Measurements from ENCODE around the gene CNTNAP2.

Gene CNTNAP2

GRCh38 chr7:148107443-148108127, 1991.0 kb downstream of the CNTNAP2 start:
- DNase-seq (ENCODE audit: low read depth) = no peak

- DNase-seq (ENCODE audit: low read depth) = no peak
Measured at GRCh38 chr7:148108381-148108780, 1991.8 kb downstream of the CNTNAP2 start.

- DNase-seq (ENCODE audit: low read depth) = no peak
Measured at GRCh38 chr7:148110097-148110868, 1993.7 kb downstream of the CNTNAP2 start.

- DNase-seq (ENCODE audit: low read depth) = no peak
Measured at GRCh38 chr7:148114804-148115203, 1998.2 kb downstream of the CNTNAP2 start.

- no peak for DNase-seq (ENCODE audit: low read depth)
Measured at GRCh38 chr7:148115308-148115707, 1998.7 kb downstream of the CNTNAP2 start.

- DNase-seq (ENCODE audit: low read depth) = no peak
Measured at GRCh38 chr7:148116195-148116594, 1999.6 kb downstream of the CNTNAP2 start.

GRCh38 chr7:148116829-148117403, 2000.3 kb downstream of the CNTNAP2 start:
- no peak for DNase-seq (ENCODE audit: low read depth)

GRCh38 chr7:148118371-148118770, 2001.8 kb downstream of the CNTNAP2 start:
- DNase-seq (ENCODE audit: low read depth) = no peak

GRCh38 chr7:148121401-148121800, 2004.8 kb downstream of the CNTNAP2 start:
- DNase-seq (ENCODE audit: low read depth) = no peak

GRCh38 chr7:148121847-148122246, 2005.2 kb downstream of the CNTNAP2 start:
- no peak for DNase-seq (ENCODE audit: low read depth)

- no peak for DNase-seq (ENCODE audit: low read depth)
Measured at GRCh38 chr7:148124477-148124876, 2007.9 kb downstream of the CNTNAP2 start.

- DNase-seq (ENCODE audit: low read depth) = no peak
Measured at GRCh38 chr7:148127374-148127773, 2010.8 kb downstream of the CNTNAP2 start.

GRCh38 chr7:148129023-148129422, 2012.4 kb downstream of the CNTNAP2 start:
- DNase-seq (ENCODE audit: low read depth) = no peak

GRCh38 chr7:148135116-148135515, 2018.5 kb downstream of the CNTNAP2 start:
- DNase-seq (ENCODE audit: low read depth) = no peak

- DNase-seq (ENCODE audit: low read depth) = no peak
Measured at GRCh38 chr7:148135997-148136396, 2019.4 kb downstream of the CNTNAP2 start.

- DNase-seq (ENCODE audit: low read depth) = no peak
Measured at GRCh38 chr7:148142660-148143248, 2026.2 kb downstream of the CNTNAP2 start.

GRCh38 chr7:148144827-148145226, 2028.2 kb downstream of the CNTNAP2 start:
- DNase-seq (ENCODE audit: low read depth) = no peak

GRCh38 chr7:148146346-148146745, 2029.7 kb downstream of the CNTNAP2 start:
- DNase-seq (ENCODE audit: low read depth) = no peak

GRCh38 chr7:148147438-148147837, 2030.8 kb downstream of the CNTNAP2 start:
- no peak for DNase-seq (ENCODE audit: low read depth)

GRCh38 chr7:148148456-148148855, 2031.9 kb downstream of the CNTNAP2 start:
- DNase-seq (ENCODE audit: low read depth) = no peak

GRCh38 chr7:148149730-148150129, 2033.1 kb downstream of the CNTNAP2 start:
- DNase-seq (ENCODE audit: low read depth) = no peak

GRCh38 chr7:148151778-148152177, 2035.2 kb downstream of the CNTNAP2 start:
- no peak for DNase-seq (ENCODE audit: low read depth)
